ENCODE results near the gene MARCHF2. TPM values are rescaled to one million over a fixed set of nuclear protein-coding genes. Genes with fewer than 3 reads are reported as not detected.

Gene MARCHF2
- total RNA-seq, 1 experiment from 2014 or later, result 20.2 TPM

DNA sequence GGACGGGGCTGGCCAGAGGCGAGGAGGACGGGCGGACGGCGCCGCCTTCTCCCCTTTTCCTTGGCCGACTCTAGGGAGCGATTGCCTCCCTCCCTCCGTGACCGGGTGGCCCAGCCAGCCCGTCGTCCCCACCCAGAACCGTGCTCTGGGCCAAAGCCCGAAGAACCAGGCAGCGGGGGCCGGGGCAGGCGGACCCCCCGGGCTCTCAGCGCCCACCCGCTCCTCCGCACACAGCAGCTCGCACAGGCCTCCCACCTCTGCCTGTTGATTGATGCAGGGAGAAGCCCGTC is 9.3 kb upstream of the MARCHF2 start:
- CTCF ChIA-PET, result interaction anchor here (0.5 kb wide), 1 partner anchor 17 kb away, joined by 3 read pairs; no protein-coding TSS in a partner anchor
- Mint-ChIP-seq H3K27me3 (ENCODE audit: low read depth) (no peaks in the 10 kb centered on the region), H3K36me3 (peaks cover 14% of the 10 kb centered on the region), H3K4me1 (no peaks in the 10 kb centered on the region), H3K9me3 (no peaks in the 10 kb centered on the region), H3K27ac (no peak overlapping the region), H3K4me3 (no peak overlapping the region)
- no peak for TF ChIP-seq ELF4 (CRISPR knock-in tag; IDR thresholded peaks at IDR 0.05; ENCODE audit: low read depth)
- TF ChIP-seq ZNF317 (CRISPR knock-in tag; IDR thresholded peaks at IDR 0.05; ENCODE audit: borderline replicate concordance, low read depth), result no peak
- TF ChIP-seq, protein P1, sequence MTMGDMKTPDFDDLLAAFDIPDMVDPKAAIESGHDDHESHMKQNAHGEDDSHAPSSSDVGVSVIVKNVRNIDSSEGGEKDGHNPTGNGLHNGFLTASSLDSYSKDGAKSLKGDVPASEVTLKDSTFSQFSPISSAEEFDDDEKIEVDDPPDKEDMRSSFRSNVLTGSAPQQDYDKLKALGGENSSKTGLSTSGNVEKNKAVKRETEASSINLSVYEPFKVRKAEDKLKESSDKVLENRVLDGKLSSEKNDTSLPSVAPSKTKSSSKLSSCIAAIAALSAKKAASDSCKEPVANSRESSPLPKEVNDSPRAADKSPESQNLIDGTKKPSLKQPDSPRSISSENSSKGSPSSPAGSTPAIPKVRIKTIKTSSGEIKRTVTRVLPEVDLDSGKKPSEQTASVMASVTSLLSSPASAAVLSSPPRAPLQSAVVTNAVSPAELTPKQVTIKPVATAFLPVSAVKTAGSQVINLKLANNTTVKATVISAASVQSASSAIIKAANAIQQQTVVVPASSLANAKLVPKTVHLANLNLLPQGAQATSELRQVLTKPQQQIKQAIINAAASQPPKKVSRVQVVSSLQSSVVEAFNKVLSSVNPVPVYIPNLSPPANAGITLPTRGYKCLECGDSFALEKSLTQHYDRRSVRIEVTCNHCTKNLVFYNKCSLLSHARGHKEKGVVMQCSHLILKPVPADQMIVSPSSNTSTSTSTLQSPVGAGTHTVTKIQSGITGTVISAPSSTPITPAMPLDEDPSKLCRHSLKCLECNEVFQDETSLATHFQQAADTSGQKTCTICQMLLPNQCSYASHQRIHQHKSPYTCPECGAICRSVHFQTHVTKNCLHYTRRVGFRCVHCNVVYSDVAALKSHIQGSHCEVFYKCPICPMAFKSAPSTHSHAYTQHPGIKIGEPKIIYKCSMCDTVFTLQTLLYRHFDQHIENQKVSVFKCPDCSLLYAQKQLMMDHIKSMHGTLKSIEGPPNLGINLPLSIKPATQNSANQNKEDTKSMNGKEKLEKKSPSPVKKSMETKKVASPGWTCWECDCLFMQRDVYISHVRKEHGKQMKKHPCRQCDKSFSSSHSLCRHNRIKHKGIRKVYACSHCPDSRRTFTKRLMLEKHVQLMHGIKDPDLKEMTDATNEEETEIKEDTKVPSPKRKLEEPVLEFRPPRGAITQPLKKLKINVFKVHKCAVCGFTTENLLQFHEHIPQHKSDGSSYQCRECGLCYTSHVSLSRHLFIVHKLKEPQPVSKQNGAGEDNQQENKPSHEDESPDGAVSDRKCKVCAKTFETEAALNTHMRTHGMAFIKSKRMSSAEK (CRISPR knock-in tag; IDR thresholded peaks at IDR 0.05; ENCODE audit: borderline replicate concordance), result no peak
- TF ChIP-seq, protein P2, sequence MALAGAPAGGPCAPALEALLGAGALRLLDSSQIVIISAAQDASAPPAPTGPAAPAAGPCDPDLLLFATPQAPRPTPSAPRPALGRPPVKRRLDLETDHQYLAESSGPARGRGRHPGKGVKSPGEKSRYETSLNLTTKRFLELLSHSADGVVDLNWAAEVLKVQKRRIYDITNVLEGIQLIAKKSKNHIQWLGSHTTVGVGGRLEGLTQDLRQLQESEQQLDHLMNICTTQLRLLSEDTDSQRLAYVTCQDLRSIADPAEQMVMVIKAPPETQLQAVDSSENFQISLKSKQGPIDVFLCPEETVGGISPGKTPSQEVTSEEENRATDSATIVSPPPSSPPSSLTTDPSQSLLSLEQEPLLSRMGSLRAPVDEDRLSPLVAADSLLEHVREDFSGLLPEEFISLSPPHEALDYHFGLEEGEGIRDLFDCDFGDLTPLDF (CRISPR knock-in tag; IDR thresholded peaks at IDR 0.05), result no peak
- TF ChIP-seq, protein P3, sequence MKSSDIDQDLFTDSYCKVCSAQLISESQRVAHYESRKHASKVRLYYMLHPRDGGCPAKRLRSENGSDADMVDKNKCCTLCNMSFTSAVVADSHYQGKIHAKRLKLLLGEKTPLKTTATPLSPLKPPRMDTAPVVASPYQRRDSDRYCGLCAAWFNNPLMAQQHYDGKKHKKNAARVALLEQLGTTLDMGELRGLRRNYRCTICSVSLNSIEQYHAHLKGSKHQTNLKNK (CRISPR knock-in tag; IDR thresholded peaks at IDR 0.05), result no peak
- TF ChIP-seq, protein P4, sequence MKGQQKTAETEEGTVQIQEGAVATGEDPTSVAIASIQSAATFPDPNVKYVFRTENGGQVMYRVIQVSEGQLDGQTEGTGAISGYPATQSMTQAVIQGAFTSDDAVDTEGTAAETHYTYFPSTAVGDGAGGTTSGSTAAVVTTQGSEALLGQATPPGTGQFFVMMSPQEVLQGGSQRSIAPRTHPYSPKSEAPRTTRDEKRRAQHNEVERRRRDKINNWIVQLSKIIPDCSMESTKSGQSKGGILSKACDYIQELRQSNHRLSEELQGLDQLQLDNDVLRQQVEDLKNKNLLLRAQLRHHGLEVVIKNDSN (CRISPR knock-in tag; IDR thresholded peaks at IDR 0.05), result no peak
- TF ChIP-seq CREM (CRISPR knock-in tag; IDR thresholded peaks at IDR 0.05), result no peak
- no peak for TF ChIP-seq HMGA2 (CRISPR knock-in tag; IDR thresholded peaks at IDR 0.05)
- TF ChIP-seq, protein P5, sequence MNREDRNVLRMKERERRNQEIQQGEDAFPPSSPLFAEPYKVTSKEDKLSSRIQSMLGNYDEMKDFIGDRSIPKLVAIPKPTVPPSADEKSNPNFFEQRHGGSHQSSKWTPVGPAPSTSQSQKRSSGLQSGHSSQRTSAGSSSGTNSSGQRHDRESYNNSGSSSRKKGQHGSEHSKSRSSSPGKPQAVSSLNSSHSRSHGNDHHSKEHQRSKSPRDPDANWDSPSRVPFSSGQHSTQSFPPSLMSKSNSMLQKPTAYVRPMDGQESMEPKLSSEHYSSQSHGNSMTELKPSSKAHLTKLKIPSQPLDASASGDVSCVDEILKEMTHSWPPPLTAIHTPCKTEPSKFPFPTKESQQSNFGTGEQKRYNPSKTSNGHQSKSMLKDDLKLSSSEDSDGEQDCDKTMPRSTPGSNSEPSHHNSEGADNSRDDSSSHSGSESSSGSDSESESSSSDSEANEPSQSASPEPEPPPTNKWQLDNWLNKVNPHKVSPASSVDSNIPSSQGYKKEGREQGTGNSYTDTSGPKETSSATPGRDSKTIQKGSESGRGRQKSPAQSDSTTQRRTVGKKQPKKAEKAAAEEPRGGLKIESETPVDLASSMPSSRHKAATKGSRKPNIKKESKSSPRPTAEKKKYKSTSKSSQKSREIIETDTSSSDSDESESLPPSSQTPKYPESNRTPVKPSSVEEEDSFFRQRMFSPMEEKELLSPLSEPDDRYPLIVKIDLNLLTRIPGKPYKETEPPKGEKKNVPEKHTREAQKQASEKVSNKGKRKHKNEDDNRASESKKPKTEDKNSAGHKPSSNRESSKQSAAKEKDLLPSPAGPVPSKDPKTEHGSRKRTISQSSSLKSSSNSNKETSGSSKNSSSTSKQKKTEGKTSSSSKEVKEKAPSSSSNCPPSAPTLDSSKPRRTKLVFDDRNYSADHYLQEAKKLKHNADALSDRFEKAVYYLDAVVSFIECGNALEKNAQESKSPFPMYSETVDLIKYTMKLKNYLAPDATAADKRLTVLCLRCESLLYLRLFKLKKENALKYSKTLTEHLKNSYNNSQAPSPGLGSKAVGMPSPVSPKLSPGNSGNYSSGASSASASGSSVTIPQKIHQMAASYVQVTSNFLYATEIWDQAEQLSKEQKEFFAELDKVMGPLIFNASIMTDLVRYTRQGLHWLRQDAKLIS (CRISPR knock-in tag; IDR thresholded peaks at IDR 0.05; ENCODE audit: borderline replicate concordance), result no peak
- no peak for TF ChIP-seq CREB1 (CRISPR knock-in tag; IDR thresholded peaks at IDR 0.05)
- TF ChIP-seq ZNF138 (CRISPR knock-in tag; conservative IDR thresholded peaks at IDR 0.05), result no peak
- TF ChIP-seq, protein P6, sequence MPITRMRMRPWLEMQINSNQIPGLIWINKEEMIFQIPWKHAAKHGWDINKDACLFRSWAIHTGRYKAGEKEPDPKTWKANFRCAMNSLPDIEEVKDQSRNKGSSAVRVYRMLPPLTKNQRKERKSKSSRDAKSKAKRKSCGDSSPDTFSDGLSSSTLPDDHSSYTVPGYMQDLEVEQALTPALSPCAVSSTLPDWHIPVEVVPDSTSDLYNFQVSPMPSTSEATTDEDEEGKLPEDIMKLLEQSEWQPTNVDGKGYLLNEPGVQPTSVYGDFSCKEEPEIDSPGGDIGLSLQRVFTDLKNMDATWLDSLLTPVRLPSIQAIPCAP (CRISPR knock-in tag; IDR thresholded peaks at IDR 0.05), result no peak
- TF ChIP-seq GTF2I (CRISPR knock-in tag; conservative IDR thresholded peaks at IDR 0.05), result no peak
- TF ChIP-seq TP53 (CRISPR knock-in tag; IDR thresholded peaks at IDR 0.05), result no peak
- no peak for TF ChIP-seq RELA (CRISPR knock-in tag; IDR thresholded peaks at IDR 0.05; ENCODE audit: borderline replicate concordance)
- TF ChIP-seq, protein P7, sequence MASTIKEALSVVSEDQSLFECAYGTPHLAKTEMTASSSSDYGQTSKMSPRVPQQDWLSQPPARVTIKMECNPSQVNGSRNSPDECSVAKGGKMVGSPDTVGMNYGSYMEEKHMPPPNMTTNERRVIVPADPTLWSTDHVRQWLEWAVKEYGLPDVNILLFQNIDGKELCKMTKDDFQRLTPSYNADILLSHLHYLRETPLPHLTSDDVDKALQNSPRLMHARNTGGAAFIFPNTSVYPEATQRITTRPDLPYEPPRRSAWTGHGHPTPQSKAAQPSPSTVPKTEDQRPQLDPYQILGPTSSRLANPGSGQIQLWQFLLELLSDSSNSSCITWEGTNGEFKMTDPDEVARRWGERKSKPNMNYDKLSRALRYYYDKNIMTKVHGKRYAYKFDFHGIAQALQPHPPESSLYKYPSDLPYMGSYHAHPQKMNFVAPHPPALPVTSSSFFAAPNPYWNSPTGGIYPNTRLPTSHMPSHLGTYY (CRISPR knock-in tag; IDR thresholded peaks at IDR 0.05), result no peak
- no peak for ATAC-seq
- POLR2A ChIA-PET, result no interaction called here
- no peak for DNase-seq (ENCODE audit: low spot score)

Data from WTC11 (cell line).